IPS-18a (cell line): ENCODE results near the gene ANKRD17.

Experiments
- H3K27ac ChIP-seq: one replicate; pipeline ENCODE4 v1.5.1; 2013; ENCODE audit warnings: low read length
- H3K27me3 ChIP-seq: one replicate; pipeline ENCODE4 v1.6.1; 2013; ENCODE audit warnings: mild to moderate bottlenecking, low read length; ENCODE audit not compliant: control insufficient read depth, insufficient read depth
- H3K36me3 ChIP-seq: one replicate; pipeline ENCODE4 v1.6.1; 2013; ENCODE audit warnings: low read depth, low read length; ENCODE audit not compliant: control insufficient read depth
- H3K4me1 ChIP-seq: one replicate; pipeline ENCODE4 v1.6.1; 2013; ENCODE audit warnings: low read depth, low read length; ENCODE audit not compliant: control insufficient read depth
- H3K4me3 ChIP-seq: one replicate; pipeline ENCODE4 v1.5.1; 2013; ENCODE audit warnings: low read length
- H3K9ac ChIP-seq: one replicate; pipeline ENCODE4 v1.6.1; 2013; ENCODE audit warnings: mild to moderate bottlenecking, low read length, moderate library complexity
- H3K9me3 ChIP-seq: one replicate; pipeline ENCODE4 v1.6.1; 2013; ENCODE audit warnings: low read depth, low read length; ENCODE audit not compliant: control insufficient read depth

ANKRD17 gene

GRCh38 chr4:73028621-73029020 lies 230.0 kb downstream of the ANKRD17 start:
- Histone ChIP-seq H3K27ac (no peak overlapping the region), H3K27me3 (no peaks in the 10 kb centered on the region), H3K36me3 (no peaks in the 10 kb centered on the region), H3K4me1 (no peaks in the 10 kb centered on the region), H3K9ac (no peak overlapping the region), H3K9me3 (no peaks in the 10 kb centered on the region), H3K4me3 (no peak overlapping the region)
